Astrocyte (in vitro differentiated cells and primary cell): ENCODE data around the gene RASSF3. TPM values are rescaled to one million over a fixed set of nuclear protein-coding genes. Genes with fewer than 3 reads are reported as not detected.
A peak's percentile ranks its signal among the peaks of the same experiment; 100 is the strongest.

ENCODE experiments used
- DNase-seq: peaks from one replicate; pipeline ENCODE4 v3.0.0-alpha.2; 2010; ENCODE audit warnings: low read depth
- FAIRE-seq: peaks from 2 replicates; lab custom pipeline; 2011; peaks lifted over from hg19 to GRCh38; lab: Jason Lieb, UNC
- H2AFZ ChIP-seq: 2 replicates; pipeline ENCODE4 v1.6.0; 2012; ENCODE audit warnings: low read depth, low read length, inconsistent platforms
- H3K27ac ChIP-seq: 2 replicates; pipeline ENCODE4 v1.5.1; 2011; ENCODE audit warnings: low read depth, low read length, inconsistent platforms
- H3K27me3 ChIP-seq: 2 replicates; pipeline ENCODE4 v1.6.0; 2011; ENCODE audit warnings: low read length, inconsistent platforms; ENCODE audit not compliant: insufficient read depth
- H3K36me3 ChIP-seq: 2 replicates; pipeline ENCODE4 v1.5.1; 2011; ENCODE audit warnings: low read length, inconsistent platforms; ENCODE audit not compliant: insufficient read depth
- H3K4me1 ChIP-seq: 2 replicates; pipeline ENCODE4 v1.5.1; 2011; ENCODE audit warnings: low read length, inconsistent platforms; ENCODE audit not compliant: insufficient read depth
- H3K4me2 ChIP-seq: 2 replicates; pipeline ENCODE4 v1.6.0; 2012; ENCODE audit warnings: low read length, inconsistent platforms
- H3K4me3 ChIP-seq: 2 replicates; pipeline ENCODE4 v1.5.1; 2011; ENCODE audit warnings: low read depth, mild to moderate bottlenecking, low read length, inconsistent platforms; ENCODE audit not compliant: insufficient read depth
- H3K79me2 ChIP-seq: 2 replicates; pipeline ENCODE4 v1.6.0; 2012; ENCODE audit warnings: mild to moderate bottlenecking, low read length, inconsistent platforms; ENCODE audit not compliant: insufficient read depth
- H3K9ac ChIP-seq: 2 replicates; pipeline ENCODE4 v1.6.0; 2012; ENCODE audit warnings: mild to moderate bottlenecking, low read length, inconsistent platforms
- H3K9me3 ChIP-seq: 2 replicates; pipeline ENCODE4 v1.5.1; 2012; ENCODE audit warnings: low read depth, mild to moderate bottlenecking, low read length, inconsistent platforms; ENCODE audit not compliant: insufficient read depth
- H4K20me1 ChIP-seq: 2 replicates; pipeline ENCODE4 v1.6.0; 2012; ENCODE audit warnings: low read length, inconsistent platforms; ENCODE audit not compliant: insufficient read depth
- H3K27ac Mint-ChIP-seq: one replicate; pipeline ENCODE4 v1.8.0; 2021; ENCODE audit warnings: mild to moderate bottlenecking, mixed read lengths; ENCODE audit not compliant: unreplicated experiment
- H3K27me3 Mint-ChIP-seq: one replicate; pipeline ENCODE4 v1.8.0; 2021; ENCODE audit warnings: low read depth, mixed read lengths; ENCODE audit not compliant: unreplicated experiment
- H3K36me3 Mint-ChIP-seq: one replicate; pipeline ENCODE4 v1.8.0; 2021; ENCODE audit warnings: low read depth, mixed read lengths; ENCODE audit not compliant: unreplicated experiment
- H3K4me1 Mint-ChIP-seq: one replicate; pipeline ENCODE4 v1.8.0; 2021; ENCODE audit warnings: low read depth, mixed read lengths; ENCODE audit not compliant: unreplicated experiment
- H3K4me3 Mint-ChIP-seq: one replicate; pipeline ENCODE4 v1.8.0; 2021; ENCODE audit warnings: mild to moderate bottlenecking, moderate library complexity, mixed read lengths; ENCODE audit not compliant: unreplicated experiment
- H3K9me3 Mint-ChIP-seq: one replicate; pipeline ENCODE4 v1.8.0; 2021; ENCODE audit warnings: mild to moderate bottlenecking, mixed read lengths; ENCODE audit not compliant: unreplicated experiment
- EZH2 ChIP-seq: IDR thresholded peaks from 2 replicates; pipeline ENCODE4 v1.6.1; 2012; ENCODE audit warnings: mild to moderate bottlenecking, low read length, inconsistent platforms; ENCODE audit not compliant: insufficient read depth
- total RNA-seq: library from RNA; stranded (reverse); gene quantifications from 2 replicates; pipeline ENCODE4 v1.2.1, GENCODE V29; 2021
- TF ChIP-seq, protein P1 (sequence below): IDR thresholded peaks from 2 replicates; pipeline ENCODE4 v1.5.1; 2011; ENCODE audit warnings: low read depth, mild to moderate bottlenecking, inconsistent platforms, low read length, moderate library complexity; ENCODE audit not compliant: insufficient read depth

The RASSF3 gene
- total RNA-seq, 1 donor from 2014 or later: 18.3 TPM

DNA sequence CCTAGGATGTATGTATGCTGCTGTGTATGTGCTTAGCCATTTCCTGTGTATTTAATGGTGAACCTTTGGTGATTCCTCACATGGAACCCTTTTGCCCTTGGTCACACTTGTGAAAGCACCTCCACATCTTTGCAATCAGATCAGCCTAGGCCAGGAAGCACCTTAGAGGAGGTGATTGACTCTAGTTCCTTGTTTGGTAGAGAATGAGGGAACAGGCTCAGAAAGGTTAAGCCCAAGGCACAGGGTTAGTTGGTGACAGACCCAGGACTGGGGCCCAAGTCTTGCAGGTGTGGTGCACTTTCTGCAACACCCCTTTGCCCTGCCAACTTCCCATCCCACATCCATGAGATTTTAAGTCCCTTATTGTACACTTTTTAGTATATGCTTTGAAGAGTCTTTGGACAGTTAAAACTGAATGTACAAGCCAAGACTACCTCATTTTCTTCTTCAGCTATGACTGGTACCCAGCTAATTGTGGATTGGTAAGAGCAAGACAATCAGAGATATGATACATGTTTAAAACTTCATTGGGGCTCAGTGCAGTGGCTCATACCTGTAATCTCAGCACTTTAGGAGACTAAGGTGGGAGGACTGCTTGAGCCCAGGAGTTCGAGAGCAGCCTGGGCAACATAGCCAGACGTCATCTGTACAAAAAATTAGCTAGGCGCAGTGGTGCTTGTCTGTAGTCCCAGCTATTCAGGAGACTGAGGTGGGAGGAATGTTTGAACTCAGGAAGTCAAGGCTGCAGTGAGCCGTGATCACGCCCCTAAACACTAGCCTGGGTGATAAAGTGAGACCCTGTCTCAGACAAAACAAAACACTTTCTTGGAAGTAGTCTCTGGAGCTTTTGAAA is 71.1 kb downstream of the RASSF3 start:
- Histone ChIP-seq H3K4me1 (peaks cover 12% of the 10 kb centered on the region), H3K9me3 (no peaks in the 10 kb centered on the region), H3K4me2 (no peak overlapping the region), H3K27ac (no peak overlapping the region), H4K20me1 (peaks cover 4% of the 10 kb centered on the region), H2AFZ (no peak overlapping the region), H3K36me3 (no peaks in the 10 kb centered on the region), H3K9ac (no peak overlapping the region), H3K27me3 (no peaks in the 10 kb centered on the region), H3K4me3 (no peak overlapping the region), H3K79me2 (peaks cover 22% of the 10 kb centered on the region)
- TF ChIP-seq, protein P1, sequence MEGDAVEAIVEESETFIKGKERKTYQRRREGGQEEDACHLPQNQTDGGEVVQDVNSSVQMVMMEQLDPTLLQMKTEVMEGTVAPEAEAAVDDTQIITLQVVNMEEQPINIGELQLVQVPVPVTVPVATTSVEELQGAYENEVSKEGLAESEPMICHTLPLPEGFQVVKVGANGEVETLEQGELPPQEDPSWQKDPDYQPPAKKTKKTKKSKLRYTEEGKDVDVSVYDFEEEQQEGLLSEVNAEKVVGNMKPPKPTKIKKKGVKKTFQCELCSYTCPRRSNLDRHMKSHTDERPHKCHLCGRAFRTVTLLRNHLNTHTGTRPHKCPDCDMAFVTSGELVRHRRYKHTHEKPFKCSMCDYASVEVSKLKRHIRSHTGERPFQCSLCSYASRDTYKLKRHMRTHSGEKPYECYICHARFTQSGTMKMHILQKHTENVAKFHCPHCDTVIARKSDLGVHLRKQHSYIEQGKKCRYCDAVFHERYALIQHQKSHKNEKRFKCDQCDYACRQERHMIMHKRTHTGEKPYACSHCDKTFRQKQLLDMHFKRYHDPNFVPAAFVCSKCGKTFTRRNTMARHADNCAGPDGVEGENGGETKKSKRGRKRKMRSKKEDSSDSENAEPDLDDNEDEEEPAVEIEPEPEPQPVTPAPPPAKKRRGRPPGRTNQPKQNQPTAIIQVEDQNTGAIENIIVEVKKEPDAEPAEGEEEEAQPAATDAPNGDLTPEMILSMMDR: no peak
- TF ChIP-seq EZH2: no peak
- Mint-ChIP-seq H3K4me3 (no peak overlapping the region), H3K27me3 (no peaks in the 10 kb centered on the region), H3K9me3 (peaks cover 3% of the 10 kb centered on the region), H3K27ac (no peak overlapping the region), H3K4me1 (peaks cover 7% of the 10 kb centered on the region), H3K36me3 (peaks cover 10% of the 10 kb centered on the region)
- FAIRE-seq: no peak
- no peak for DNase-seq

GRCh38 chr12:64682572-64683277 is 72.4 kb downstream of the RASSF3 start:
- TF ChIP-seq, protein P1: no peak
- no peak for FAIRE-seq
- no peak overlapping the region for H3K4me3 Mint-ChIP-seq
- no peaks in the 10 kb centered on the region for H3K27me3 Mint-ChIP-seq
- no peaks in the 10 kb centered on the region for H3K27me3 ChIP-seq
- H4K20me1 ChIP-seq: peaks cover 4% of the 10 kb centered on the region
- peaks cover 12% of the 10 kb centered on the region for H3K4me1 ChIP-seq
- peaks cover 11% of the 10 kb centered on the region for H3K4me1 Mint-ChIP-seq
- H3K27ac ChIP-seq: no peak overlapping the region
- no peaks in the 10 kb centered on the region for H3K36me3 ChIP-seq
- H3K9me3 Mint-ChIP-seq: peaks cover 3% of the 10 kb centered on the region
- H2AFZ ChIP-seq: no peak overlapping the region
- no peak overlapping the region for H3K4me3 ChIP-seq
- peaks cover 22% of the 10 kb centered on the region for H3K79me2 ChIP-seq
- H3K36me3 Mint-ChIP-seq: peaks cover 10% of the 10 kb centered on the region
- H3K9me3 ChIP-seq: no peaks in the 10 kb centered on the region
- H3K27ac Mint-ChIP-seq: no peak overlapping the region
- no peak overlapping the region for H3K4me2 ChIP-seq
- peak; percentile 53 for DNase-seq
- no peak overlapping the region for H3K9ac ChIP-seq
